AG09319 (cell line): ENCODE measurements around the gene LMAN1.

Experiments
- DNase-seq: peaks from one replicate; pipeline ENCODE4 v3.0.0-alpha.2; 2010; ENCODE audit warnings: low read depth; ENCODE audit errors: extremely low read depth
- TF ChIP-seq, protein P1 (sequence below): IDR thresholded peaks from 2 replicates; pipeline ENCODE4 v1.5.1; 2011; ENCODE audit warnings: low read depth, mild to moderate bottlenecking, inconsistent platforms, low read length, moderate library complexity

Gene LMAN1

DNA sequence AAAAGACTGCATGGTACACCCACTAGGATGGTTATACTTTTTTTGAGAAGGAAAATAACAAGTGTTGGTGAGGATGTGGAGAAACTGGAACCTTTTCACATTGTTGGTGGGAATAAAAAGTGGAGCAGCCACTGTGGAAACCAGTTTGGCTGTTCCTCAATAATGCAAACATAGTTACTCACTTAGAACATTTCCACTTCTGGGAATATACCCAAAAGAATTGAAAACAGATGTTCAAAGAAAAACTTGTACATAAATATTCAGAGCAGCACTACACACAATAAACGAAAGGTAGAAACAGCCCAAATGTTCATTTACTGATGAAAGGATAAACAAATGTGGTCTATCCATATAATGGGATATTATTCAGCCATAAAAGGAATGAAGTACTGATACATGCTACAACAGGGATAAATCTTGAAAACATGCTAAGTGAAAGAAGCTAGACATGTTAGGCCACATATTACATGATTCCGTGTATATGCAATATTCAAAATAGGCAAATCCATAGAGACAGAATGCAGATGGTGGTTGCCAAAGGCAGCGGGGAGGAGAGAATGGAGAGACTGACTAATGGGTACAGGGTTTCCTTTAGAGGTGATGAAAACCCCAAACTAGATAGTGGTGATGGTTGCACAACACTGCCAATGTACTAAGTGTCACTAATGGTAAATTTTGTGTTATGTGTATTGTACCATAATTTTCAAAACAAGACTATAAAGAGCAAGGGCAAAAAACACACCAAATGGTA is 20.9 kb upstream of the LMAN1 start:
- DNase-seq: no peak
- TF ChIP-seq, protein P1, sequence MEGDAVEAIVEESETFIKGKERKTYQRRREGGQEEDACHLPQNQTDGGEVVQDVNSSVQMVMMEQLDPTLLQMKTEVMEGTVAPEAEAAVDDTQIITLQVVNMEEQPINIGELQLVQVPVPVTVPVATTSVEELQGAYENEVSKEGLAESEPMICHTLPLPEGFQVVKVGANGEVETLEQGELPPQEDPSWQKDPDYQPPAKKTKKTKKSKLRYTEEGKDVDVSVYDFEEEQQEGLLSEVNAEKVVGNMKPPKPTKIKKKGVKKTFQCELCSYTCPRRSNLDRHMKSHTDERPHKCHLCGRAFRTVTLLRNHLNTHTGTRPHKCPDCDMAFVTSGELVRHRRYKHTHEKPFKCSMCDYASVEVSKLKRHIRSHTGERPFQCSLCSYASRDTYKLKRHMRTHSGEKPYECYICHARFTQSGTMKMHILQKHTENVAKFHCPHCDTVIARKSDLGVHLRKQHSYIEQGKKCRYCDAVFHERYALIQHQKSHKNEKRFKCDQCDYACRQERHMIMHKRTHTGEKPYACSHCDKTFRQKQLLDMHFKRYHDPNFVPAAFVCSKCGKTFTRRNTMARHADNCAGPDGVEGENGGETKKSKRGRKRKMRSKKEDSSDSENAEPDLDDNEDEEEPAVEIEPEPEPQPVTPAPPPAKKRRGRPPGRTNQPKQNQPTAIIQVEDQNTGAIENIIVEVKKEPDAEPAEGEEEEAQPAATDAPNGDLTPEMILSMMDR: no peak

DNA sequence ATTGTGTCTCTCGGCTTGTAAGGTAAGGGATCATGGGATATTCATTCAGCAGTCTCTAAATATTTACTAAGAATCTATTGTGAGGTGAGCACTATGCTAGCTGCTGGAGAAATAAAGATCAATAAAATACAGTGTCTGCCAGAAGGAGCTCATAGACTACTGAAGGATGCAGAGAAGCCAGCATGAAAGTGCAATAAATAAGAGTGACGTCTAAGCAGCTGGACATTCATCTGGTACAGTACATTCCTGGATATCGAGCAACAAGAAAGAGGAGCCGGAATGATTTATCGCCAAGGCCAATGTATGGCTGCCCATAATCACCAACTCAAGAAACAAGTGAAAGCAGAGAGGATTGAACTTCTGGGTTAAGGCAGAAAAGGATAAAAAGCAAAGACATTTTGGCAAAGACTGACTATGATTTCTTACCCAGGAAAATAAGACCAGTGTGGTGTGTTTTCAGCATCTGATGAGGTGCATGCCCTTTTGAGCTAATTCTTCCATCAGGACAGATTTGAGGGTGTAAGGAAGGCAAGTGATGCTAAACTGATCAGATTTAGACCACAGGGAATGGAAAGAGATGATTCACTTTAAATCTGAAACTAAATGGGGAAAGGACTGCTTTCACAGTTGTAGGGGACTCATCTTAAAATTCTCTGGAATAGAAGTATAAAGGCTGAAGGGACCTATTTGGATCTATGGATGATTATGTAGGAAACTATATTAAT is 18.7 kb upstream of the LMAN1 start:
- TF ChIP-seq, protein P1: no peak
- no peak for DNase-seq

DNA sequence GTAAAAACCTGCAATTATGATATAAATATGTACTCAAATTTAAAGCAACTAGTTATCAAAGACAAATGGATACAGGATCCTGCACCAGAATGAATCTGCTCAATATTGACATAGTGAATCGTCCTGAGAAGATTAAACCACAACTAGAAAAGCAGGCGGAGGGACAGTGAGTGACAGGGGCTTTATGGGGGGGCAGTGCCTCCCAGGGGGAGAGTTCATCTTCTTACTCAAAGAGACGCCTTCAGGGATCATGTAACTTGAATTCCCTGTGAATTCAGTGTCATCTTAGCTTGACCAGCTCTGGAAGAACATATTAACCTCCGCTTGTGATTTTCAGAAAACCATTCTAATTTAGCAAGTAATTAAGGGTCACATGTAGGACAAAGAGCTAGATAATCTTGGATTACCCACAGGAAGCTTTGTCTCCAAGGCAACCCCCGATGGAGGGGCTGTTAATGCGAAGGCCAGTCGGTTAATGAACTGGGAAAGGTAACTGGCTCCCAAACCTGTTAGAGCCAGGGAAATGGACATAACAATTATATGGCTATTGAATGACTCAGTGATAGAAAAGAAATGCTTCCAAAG is 17.4 kb upstream of the LMAN1 start:
- DNase-seq: no peak
- TF ChIP-seq, protein P1: no peak

DNA sequence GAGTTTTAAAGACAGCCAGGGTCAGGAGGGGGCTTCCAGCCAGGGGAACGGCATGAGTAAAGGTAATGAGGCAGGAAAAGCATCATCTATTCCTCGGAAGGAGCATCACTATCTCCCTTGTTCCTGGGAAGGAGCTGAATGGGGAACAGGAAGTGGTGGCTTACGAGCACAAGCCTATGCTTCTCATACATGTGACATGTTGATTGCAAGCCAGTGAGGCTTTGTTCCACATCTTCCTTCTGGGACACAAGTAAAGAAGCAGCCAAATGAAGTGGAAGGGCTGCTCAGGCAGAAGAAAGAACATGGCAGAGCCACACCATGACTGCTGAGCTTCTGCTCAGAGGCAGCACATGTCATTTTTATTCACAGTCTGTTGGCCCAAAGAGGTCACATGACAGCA is 15.1 kb upstream of the LMAN1 start:
- DNase-seq: no peak
- TF ChIP-seq, protein P1: no peak

DNA sequence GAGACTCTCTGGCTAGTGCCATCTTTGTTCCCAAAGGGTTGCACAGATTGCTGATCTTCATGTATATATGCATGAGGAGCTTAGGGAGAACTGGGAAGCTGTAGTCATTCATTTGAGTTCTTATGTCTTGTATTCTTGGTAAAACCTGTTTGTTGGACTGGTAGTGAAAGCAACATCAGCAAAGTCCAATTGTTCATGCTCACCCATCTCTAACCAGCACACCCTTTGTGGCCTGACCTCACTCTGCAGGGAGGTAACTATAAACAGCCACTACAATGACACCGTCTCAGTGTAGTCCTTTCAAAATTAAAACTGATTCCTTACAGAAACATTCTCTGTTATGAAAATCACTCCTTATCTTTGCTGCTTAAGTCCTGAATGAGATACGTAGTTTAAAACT is 13.9 kb upstream of the LMAN1 start:
- no peak for DNase-seq
- TF ChIP-seq, protein P1: no peak

DNA sequence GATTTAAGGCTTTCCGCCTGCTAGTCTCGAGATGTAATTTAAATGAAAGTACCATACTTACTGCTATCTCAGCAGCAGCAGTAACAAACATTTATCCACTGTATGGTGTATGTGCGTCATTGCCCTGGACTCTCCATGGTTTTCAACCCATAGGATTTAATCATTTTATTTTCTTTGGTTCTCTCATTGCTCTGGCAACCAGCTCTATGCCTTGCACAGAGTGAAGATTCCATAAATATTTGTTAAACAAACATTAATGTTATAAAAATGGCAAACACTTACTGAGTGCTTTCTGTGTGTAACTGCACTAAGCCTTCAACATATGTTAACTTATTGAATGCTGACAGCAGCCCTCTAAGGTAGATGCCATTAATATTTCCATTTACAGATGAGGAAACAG is 1.3 kb upstream of the LMAN1 start:
- DNase-seq: no peak
- TF ChIP-seq, protein P1: no peak

DNA sequence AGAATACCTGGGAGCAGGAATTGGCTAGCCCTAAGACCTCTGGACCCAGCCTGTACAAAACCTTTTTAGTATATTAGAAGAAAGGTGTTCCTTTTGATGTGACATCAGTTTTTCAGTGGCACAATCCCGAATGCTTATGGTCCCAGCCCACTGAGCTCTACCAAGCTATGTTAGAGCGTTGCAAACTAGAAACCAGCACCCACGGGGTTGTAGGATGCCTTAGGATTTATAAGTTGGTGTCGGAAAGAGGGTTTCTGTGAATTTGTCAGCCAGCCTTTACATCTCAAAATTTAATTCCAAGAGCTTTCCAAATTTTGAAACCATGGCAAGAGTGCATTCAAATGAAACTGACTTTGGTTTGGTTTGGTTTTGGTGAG is 499 bp upstream of the LMAN1 start:
- TF ChIP-seq, protein P1: no peak
- DNase-seq: no peak
